Heart right ventricle (tissue), 16 donors: ENCODE results near the gene FKBP9. TPM values are rescaled to one million over a fixed set of nuclear protein-coding genes. Genes with fewer than 3 reads are reported as not detected.
A peak's percentile ranks its signal among the peaks of the same experiment; 100 is the strongest.
"Not testable (repeated sequence)": the region's sequence is repeated elsewhere in the genome, so short reads cannot be mapped to it uniquely, and the experiment has no call there.

Experiments used
- ATAC-seq, 8 donors: fragments of 200-7000 bp; cut with Tn5 transposase; one replicate each; pipeline ENCODE4 v1.9.1; 2020; ENCODE audit warnings: mild to moderate bottlenecking in 8 of 8, moderate library complexity in 8 of 8, moderate number of reproducible peaks in 1 of 8
- DNase-seq, 2 donors: peaks; one replicate each; pipeline ENCODE4 v3.0.0-alpha.2; 2020
- H3K27ac ChIP-seq, 10 donors: fragments of 200-600 bp; sonication (generic) in 2 of 10; one replicate each; pipeline versions ENCODE4 v1.5.0 to v1.8.0; 2020 to 2022; ENCODE audit warnings: mild to moderate bottlenecking in 3 of 10
- H3K27me3 ChIP-seq, 7 donors: fragments of 200-600 bp; one replicate each; pipeline ENCODE4 v1.8.0; 2021 to 2022; ENCODE audit warnings: mild to moderate bottlenecking in 2 of 7
- H3K36me3 ChIP-seq, 9 donors: fragments of 200-600 bp; sonication (generic) in 1 of 9; one replicate each; pipeline versions ENCODE4 v1.5.0 to v1.8.0; 2020 to 2022; ENCODE audit warnings: mild to moderate bottlenecking in 2 of 9
- H3K4me1 ChIP-seq, 9 donors: fragments of 200-600 bp; sonication (generic) in 1 of 9; one replicate each; pipeline versions ENCODE4 v1.5.0 to v1.8.0; 2020 to 2022; ENCODE audit warnings: mild to moderate bottlenecking in 4 of 9
- H3K4me3 ChIP-seq, 10 donors: fragments of 200-600 bp; sonication (generic) in 2 of 10; one replicate each; pipeline versions ENCODE4 v1.5.0 to v1.8.0; 2020 to 2022; ENCODE audit warnings: mild to moderate bottlenecking in 7 of 10, moderate library complexity in 2 of 10
- H3K9me3 ChIP-seq, 11 donors: fragments of 200-600 bp in 10 of 11; sonication (generic) in 2 of 11; one replicate each; pipeline versions ENCODE4 v1.5.0 to v1.8.0; 2013 to 2022; ENCODE audit warnings: mild to moderate bottlenecking in 2 of 11, control low read depth in 1 of 11, moderate library complexity in 1 of 11
- CTCF ChIP-seq, 9 donors: fragments of 200-600 bp; sonication (generic) in 2 of 9; IDR thresholded peaks; one replicate each; pipeline versions ENCODE4 v1.5.0 to v1.8.0; 2021 to 2022; ENCODE audit warnings: antibody characterized with exemption in 9 of 9, mild to moderate bottlenecking in 5 of 9, moderate library complexity in 1 of 9
- WGBS, 2 donors: extraction: QIAGEN DNeasy Blood & Tissue Kit; methylation state at CpG; one replicate each; pipeline ENCODE4 v1.1.7; 2013; ENCODE audit warnings: inconsistent platforms in 1 of 2; 5-methylcytosine and 5-hydroxymethylcytosine counted together
- intact Hi-C, 10 donors: fragments of 100-400 bp; cut with DNase I; formaldehyde crosslinking; loops; one replicate each; pipeline versions ENCODE4 v1.11.1 to v1.14.2; 2022
- polyA plus RNA-seq, 2 donors: library from polyadenylated mRNA; stranded (reverse); fragments of 200-250 nt; gene quantifications; one replicate each; pipeline ENCODE4 v1.2.3, GENCODE V29; 2013
- total RNA-seq, 10 donors: library from RNA; stranded (reverse); fragmentation: NEBNext Ultra II Directional in 3 of 10; extraction: Animal tissue kit (Norgen Biotek cat#: 25700) in 3 of 10; gene quantifications; one replicate each; pipeline versions ENCODE4 v1.2.1 to v1.2.4, GENCODE V29; 2021 to 2023
- donor health status: Arrhythmogenic right ventricular cardiomyopathy.
- donor health status: ischemic (EF 13 %, LVEDD 7.1; RV severe dilation, severe dysfunction).
- donor health status: healthy with polysubstance abuse.
- donor health status: DM: no; HTN: yes; CAD: no.
- donor health status: DM: no; HTN: no; CAD: no.
- donor health status: ischemic (EF 25% LVEDD 6.9; RV normal size, moderate dysfunction).
- donor health status: ischemic (EF 25% LVEDD 5.7; RV mildly dilated, moderate dysfunction).
- donor health status: healthy.
- donor health status: DM: yes; HTN: yes; CAD: no.
- donor health status: Ischemic cardiomyopathy.
- donor health status: ischemic (EF 35%, LVEDD 5.7; RV mildly dilated, moderate dysfunction).
- donor health status: nonischemic (EF 11% LVEDD 7.7; RV severe dilation, severe dysfunction).
- donor health status: DM: yes; HTN: yes; CAD: no.
- donor health status: PGD.
- donor health status: ischemic (EF 29% LVEDD 5.4; RV normal size, mild dysfunction).
- donor health status: nonischemic (EF 23%, LVEDD 6.1; RV moderate dilation, normal function).

Gene FKBP9
- total and polyA plus RNA-seq, 12 donors = 32.2 to 158 (median 119) TPM

GRCh38 chr7:32979902-32980301 lies 22.7 kb downstream of the FKBP9 start:
- intact Hi-C loops, H3K27ac ChIP-seq, H3K4me3 ChIP-seq, DNase-seq, H3K4me1 ChIP-seq, H3K27me3 ChIP-seq, H3K9me3 ChIP-seq, ATAC-seq: not testable (repeated sequence)
- WGBS, 2 donors = no CpG with 5 or more reads among the region's 2 CpGs
- peaks cover 0 to 90% (median 12%) of the 10 kb centered on the region in 9 donors for H3K36me3 ChIP-seq

- H3K9me3 ChIP-seq, ATAC-seq, DNase-seq, intact Hi-C loops, H3K4me3 ChIP-seq, H3K27ac ChIP-seq, H3K27me3 ChIP-seq: not testable (repeated sequence)
- WGBS, 2 donors = 88% methylated on average over 5 to 7 of the region's 8 CpGs
- peaks cover 0 to 22% (median 3%) of the 10 kb centered on the region in 9 donors for H3K4me1 ChIP-seq
- H3K36me3 ChIP-seq = peaks cover 0 to 74% (median 12%) of the 10 kb centered on the region in 9 donors
Measured at GRCh38 chr7:32988148-32988547, 30.9 kb downstream of the FKBP9 start.

GRCh38 chr7:32991068-32991585 lies 33.9 kb downstream of the FKBP9 start:
- DNase-seq, H3K9me3 ChIP-seq, H3K27me3 ChIP-seq, intact Hi-C loops, H3K4me3 ChIP-seq: not testable (repeated sequence)
- Histone ChIP-seq H3K36me3 (peaks cover 0 to 50% (median 12%) of the 10 kb centered on the region in 9 donors), H3K4me1 (peaks cover 0 to 17% (median 3%) of the 10 kb centered on the region in 9 donors), H3K27ac (peak overlapping the region in 3 of 10 donors; percentile 35 to 62 (median 48))
- 62 to 70% methylated on average over 2 to 3 of the region's 5 CpGs for WGBS, 2 donors
- ATAC-seq = peak in 4 of 8 donors; percentile 24 to 54 (median 28)

GRCh38 chr7:32991975-32992700 lies 34.9 kb downstream of the FKBP9 start:
- Histone ChIP-seq H3K36me3 (peaks cover 0 to 42% (median 12%) of the 10 kb centered on the region in 9 donors), H3K4me1 (peaks cover 0 to 17% (median 3%) of the 10 kb centered on the region in 9 donors), H3K27ac (peak overlapping the region in 2 of 10 donors; percentile 16 to 67)
- DNase-seq, H3K27me3 ChIP-seq, intact Hi-C loops, H3K9me3 ChIP-seq, H3K4me3 ChIP-seq: not testable (repeated sequence)
- ATAC-seq = peak in 6 of 8 donors; percentile 10 to 54 (median 42)
- 58 to 63% methylated on average over 9 of the region's 9 CpGs for WGBS, 2 donors

GRCh38 chr7:32992750-32993149 lies 35.5 kb downstream of the FKBP9 start:
- DNase-seq, H3K27me3 ChIP-seq, intact Hi-C loops, H3K9me3 ChIP-seq, H3K4me3 ChIP-seq: not testable (repeated sequence)
- Histone ChIP-seq H3K36me3 (peaks cover 0 to 39% (median 12%) of the 10 kb centered on the region in 9 donors), H3K4me1 (peaks cover 0 to 22% (median 6%) of the 10 kb centered on the region in 9 donors), H3K27ac (peak overlapping the region in 2 of 10 donors; percentile 16 to 67)
- WGBS, 2 donors = 64 to 67% methylated on average over 6 of the region's 6 CpGs
- ATAC-seq = peak in 4 of 8 donors; percentile 6 to 31 (median 17)

GRCh38 chr7:32997956-32998355 lies 40.7 kb downstream of the FKBP9 start:
- WGBS, 2 donors = 32 to 43% methylated on average over 3 of the region's 4 CpGs
- not testable (repeated sequence) for H3K27me3 ChIP-seq, DNase-seq, H3K9me3 ChIP-seq
- Histone ChIP-seq H3K4me3 (peak overlapping the region in 5 of 10 donors; percentile 23 to 37 (median 34)), H3K27ac (peak overlapping the region in 9 of 10 donors; percentile 28 to 89 (median 77)), H3K36me3 (peaks cover 0 to 29% (median 0%) of the 10 kb centered on the region in 9 donors), H3K4me1 (peaks cover 3 to 30% (median 20%) of the 10 kb centered on the region in 9 donors)
- ATAC-seq = peak in 1 of 8 donors; percentile 17
- intact Hi-C loops = loop anchor here in 1 of 10 donors (2.0 kb wide), 1 partner anchor 39 kb away; no protein-coding TSS in a partner anchor

GRCh38 chr7:32998361-32999171 lies 41.3 kb downstream of the FKBP9 start:
- Histone ChIP-seq H3K27ac (peak overlapping the region in 9 of 10 donors; percentile 70 to 89 (median 77)), H3K36me3 (peaks cover 0 to 30% (median 0%) of the 10 kb centered on the region in 9 donors), H3K4me3 (peak overlapping the region in 8 of 10 donors; percentile 1 to 37 (median 24)), H3K4me1 (peaks cover 3 to 30% (median 20%) of the 10 kb centered on the region in 9 donors)
- not testable (repeated sequence) for H3K27me3 ChIP-seq, H3K9me3 ChIP-seq
- 14 to 16% methylated on average over 14 of the region's 14 CpGs for WGBS, 2 donors
- intact Hi-C loops = loop anchor here in 1 of 10 donors (2.0 kb wide), 1 partner anchor 40 kb away; no protein-coding TSS in a partner anchor
- peak in 1 of 9 donors; percentile 22 for TF ChIP-seq CTCF (IDR thresholded peaks at IDR 0.05)
- DNase-seq = peak; percentile 32 to 71
- peak; percentile 84 to 96 (median 92) for ATAC-seq

GRCh38 chr7:32999380-32999779 lies 42.1 kb downstream of the FKBP9 start:
- Histone ChIP-seq H3K36me3 (peaks cover 0 to 35% (median 0%) of the 10 kb centered on the region in 9 donors), H3K4me1 (peaks cover 3 to 30% (median 20%) of the 10 kb centered on the region in 9 donors), H3K27ac (peak overlapping the region in 9 of 10 donors; percentile 70 to 89 (median 77)), H3K4me3 (peak overlapping the region in 1 of 10 donors; percentile 36)
- not testable (repeated sequence) for ATAC-seq, H3K27me3 ChIP-seq, H3K9me3 ChIP-seq, DNase-seq
- intact Hi-C loops = loop anchor here in 1 of 10 donors (2.0 kb wide), 1 partner anchor 41 kb away; no protein-coding TSS in a partner anchor
- 18 to 21% methylated on average over 4 of the region's 4 CpGs for WGBS, 2 donors

- H3K4me3 ChIP-seq, DNase-seq, H3K27me3 ChIP-seq, intact Hi-C loops, H3K27ac ChIP-seq, H3K9me3 ChIP-seq, ATAC-seq: not testable (repeated sequence)
- peaks cover 0 to 67% (median 6%) of the 10 kb centered on the region in 9 donors for H3K36me3 ChIP-seq
- H3K4me1 ChIP-seq = peaks cover 3 to 21% (median 15%) of the 10 kb centered on the region in 9 donors
Measured at GRCh38 chr7:33003111-33003510, 45.9 kb downstream of the FKBP9 start.
